CMK (cell line): ENCODE results near the gene DNAJB13.

Experiments used
- DNase-seq: peaks from one replicate; pipeline ENCODE4 v3.0.0-alpha.2; 2010; ENCODE audit warnings: low read depth

The DNAJB13 gene

GRCh38 chr11:74000307-74001133, 49.7 kb downstream of the DNAJB13 start:
- DNase-seq: no peak

GRCh38 chr11:74001822-74002286, 51.0 kb downstream of the DNAJB13 start:
- DNase-seq: no peak

- DNase-seq: no peak
These were observed 52.0 kb downstream of the DNAJB13 start for GRCh38 chr11:74002832-74003231.

GRCh38 chr11:74004046-74004695, 53.3 kb downstream of the DNAJB13 start:
- DNase-seq: no peak

- DNase-seq: no peak
These were observed 54.2 kb downstream of the DNAJB13 start for GRCh38 chr11:74004759-74005615.

- no peak for DNase-seq
These were observed 55.1 kb downstream of the DNAJB13 start for GRCh38 chr11:74005721-74006517.

- DNase-seq: no peak
These were observed 56.0 kb downstream of the DNAJB13 start for GRCh38 chr11:74006743-74007304.

GRCh38 chr11:74007691-74008372, 57.0 kb downstream of the DNAJB13 start:
- no peak for DNase-seq

GRCh38 chr11:74008373-74009229, 57.8 kb downstream of the DNAJB13 start, which contains the start of gene UCP3:
Gene UCP3 (minus strand): TSS chr11:74009085. CDS start chr11:74007042, 2,043 bp downstream.
- DNase-seq: no peak

- no peak for DNase-seq
These were observed 58.4 kb downstream of the DNAJB13 start for GRCh38 chr11:74009230-74009547.

GRCh38 chr11:74009675-74010305, 59.0 kb downstream of the DNAJB13 start:
- DNase-seq: no peak

GRCh38 chr11:74010306-74011300, 59.8 kb downstream of the DNAJB13 start:
- no peak for DNase-seq

- DNase-seq: peak; percentile 89
These were observed 60.7 kb downstream of the DNAJB13 start for GRCh38 chr11:74011360-74012073.

GRCh38 chr11:74012074-74012809, 61.4 kb downstream of the DNAJB13 start:
- no peak for DNase-seq

GRCh38 chr11:74013141-74013540, 62.3 kb downstream of the DNAJB13 start:
- DNase-seq: no peak

GRCh38 chr11:74014880-74015279, 64.1 kb downstream of the DNAJB13 start:
- peak; percentile 56 for DNase-seq
